Epithelial cell of prostate (primary cell): ENCODE data around the gene MYCBPAP.

ENCODE experiments used
- DNase-seq: peaks from one replicate; pipeline ENCODE4 v3.0.0-alpha.2; 2011; ENCODE audit warnings: low read depth, low spot score
- H3K27ac ChIP-seq: fragments of 450-650 bp; 2 replicates; pipeline ENCODE4 v1.5.1; 2017; ENCODE audit warnings: mild to moderate bottlenecking

Gene MYCBPAP

GRCh38 chr17:50514936-50515702 is 6.9 kb downstream of the MYCBPAP start:
- H3K27ac ChIP-seq, result no peak overlapping the region
- DNase-seq, result no peak

GRCh38 chr17:50517011-50517410 is 8.8 kb downstream of the MYCBPAP start:
- DNase-seq, result no peak
- H3K27ac ChIP-seq, result peak overlapping the region; percentile 85

GRCh38 chr17:50517504-50518383 is 9.5 kb downstream of the MYCBPAP start:
- no peak for DNase-seq
- H3K27ac ChIP-seq, result peak overlapping the region; percentile 85

- DNase-seq, result no peak
- peak overlapping the region; percentile 85 for H3K27ac ChIP-seq
Observed at GRCh38 chr17:50518384-50519023, 10.3 kb downstream of the MYCBPAP start.

GRCh38 chr17:50519141-50519834 is 11.0 kb downstream of the MYCBPAP start:
- peak overlapping the region; percentile 85 for H3K27ac ChIP-seq
- no peak for DNase-seq

GRCh38 chr17:50520483-50520882 is 12.2 kb downstream of the MYCBPAP start:
- peak overlapping the region; percentile 85 for H3K27ac ChIP-seq
- DNase-seq, result no peak

GRCh38 chr17:50521514-50521913 is 13.3 kb downstream of the MYCBPAP start:
- H3K27ac ChIP-seq, result no peak overlapping the region
- no peak for DNase-seq

- peak overlapping the region; percentile 23 for H3K27ac ChIP-seq
- DNase-seq, result no peak
Observed at GRCh38 chr17:50522766-50523165, 14.5 kb downstream of the MYCBPAP start.

GRCh38 chr17:50523208-50523607 is 15.0 kb downstream of the MYCBPAP start:
- no peak for DNase-seq
- peak overlapping the region; percentile 23 for H3K27ac ChIP-seq

- no peak overlapping the region for H3K27ac ChIP-seq
- DNase-seq, result no peak
Observed at GRCh38 chr17:50524838-50525237, 16.6 kb downstream of the MYCBPAP start.

GRCh38 chr17:50527155-50527762 is 19.0 kb downstream of the MYCBPAP start:
- no peak for DNase-seq
- H3K27ac ChIP-seq, result no peak overlapping the region

- H3K27ac ChIP-seq, result no peak overlapping the region
- no peak for DNase-seq
Observed at GRCh38 chr17:50527949-50528474, 19.8 kb downstream of the MYCBPAP start.

- H3K27ac ChIP-seq, result no peak overlapping the region
- DNase-seq, result no peak
Observed at GRCh38 chr17:50529849-50530248, 21.6 kb downstream of the MYCBPAP start.

- no peak for DNase-seq
- no peak overlapping the region for H3K27ac ChIP-seq
Observed at GRCh38 chr17:50531428-50532025, 23.3 kb downstream of the MYCBPAP start.

- H3K27ac ChIP-seq, result peak within 1 kb of the TSS; percentile 80
- DNase-seq, result no peak
Observed at GRCh38 chr17:50532452-50533024, 24.3 kb downstream of the MYCBPAP start, which contains the start of gene EPN3. EPN3 (plus strand) TSS chr17:50532735; CDS start chr17:50536557, 3,822 bp downstream.

GRCh38 chr17:50533185-50533584 is 24.9 kb downstream of the MYCBPAP start:
- peak overlapping the region; percentile 80 for H3K27ac ChIP-seq
- no peak for DNase-seq

GRCh38 chr17:50533720-50534148 is 25.5 kb downstream of the MYCBPAP start:
- H3K27ac ChIP-seq, result peak overlapping the region; percentile 80
- DNase-seq, result no peak

GRCh38 chr17:50534222-50534978 is 26.2 kb downstream of the MYCBPAP start:
- H3K27ac ChIP-seq, result peak overlapping the region; percentile 80
- DNase-seq, result no peak
